ENCODE data around the gene SLC25A34.

The SLC25A34 gene

DNA sequence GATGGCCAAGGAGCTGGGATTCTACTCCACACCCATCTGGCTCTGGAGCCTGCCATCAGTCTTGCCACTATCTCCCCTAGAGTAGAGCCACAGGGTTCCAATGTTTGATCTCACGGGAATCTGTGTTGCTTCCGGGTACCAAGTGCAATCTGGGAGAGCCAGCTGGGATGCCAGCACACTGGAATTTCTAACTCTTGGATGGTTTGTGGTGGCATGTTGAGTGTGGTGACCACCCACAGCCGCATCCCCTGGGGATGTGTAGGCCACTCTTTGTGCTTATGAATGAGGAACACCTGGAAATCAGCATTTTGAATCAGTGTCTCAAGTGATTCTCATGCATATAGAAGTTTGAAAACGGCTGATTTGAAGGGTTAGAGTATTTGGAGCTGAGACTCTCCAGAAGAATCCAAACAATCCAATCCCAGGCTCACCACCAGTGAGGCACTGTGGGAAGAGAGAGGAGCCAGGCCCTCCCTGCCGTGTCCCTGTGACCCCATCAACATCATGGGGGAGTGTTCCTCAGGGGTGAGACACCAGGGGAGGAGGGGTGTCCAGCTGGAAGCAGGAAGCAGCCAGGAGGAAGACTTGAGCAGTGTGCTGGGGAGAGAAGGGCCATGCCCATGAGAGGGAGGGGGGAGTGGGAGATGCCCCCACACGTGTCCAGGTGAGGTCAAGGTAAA, 35.9 kb downstream of the SLC25A34 start:
- no peak for DNase-seq (ENCODE audit: low spot score)
- TF ChIP-seq, protein P1, sequence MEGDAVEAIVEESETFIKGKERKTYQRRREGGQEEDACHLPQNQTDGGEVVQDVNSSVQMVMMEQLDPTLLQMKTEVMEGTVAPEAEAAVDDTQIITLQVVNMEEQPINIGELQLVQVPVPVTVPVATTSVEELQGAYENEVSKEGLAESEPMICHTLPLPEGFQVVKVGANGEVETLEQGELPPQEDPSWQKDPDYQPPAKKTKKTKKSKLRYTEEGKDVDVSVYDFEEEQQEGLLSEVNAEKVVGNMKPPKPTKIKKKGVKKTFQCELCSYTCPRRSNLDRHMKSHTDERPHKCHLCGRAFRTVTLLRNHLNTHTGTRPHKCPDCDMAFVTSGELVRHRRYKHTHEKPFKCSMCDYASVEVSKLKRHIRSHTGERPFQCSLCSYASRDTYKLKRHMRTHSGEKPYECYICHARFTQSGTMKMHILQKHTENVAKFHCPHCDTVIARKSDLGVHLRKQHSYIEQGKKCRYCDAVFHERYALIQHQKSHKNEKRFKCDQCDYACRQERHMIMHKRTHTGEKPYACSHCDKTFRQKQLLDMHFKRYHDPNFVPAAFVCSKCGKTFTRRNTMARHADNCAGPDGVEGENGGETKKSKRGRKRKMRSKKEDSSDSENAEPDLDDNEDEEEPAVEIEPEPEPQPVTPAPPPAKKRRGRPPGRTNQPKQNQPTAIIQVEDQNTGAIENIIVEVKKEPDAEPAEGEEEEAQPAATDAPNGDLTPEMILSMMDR (IDR thresholded peaks at IDR 0.05), result no peak
- Histone ChIP-seq H3K27ac (peak overlapping the region in 1 of 2 donors; percentile 60), H3K4me3 (no peak overlapping the region)

DNA sequence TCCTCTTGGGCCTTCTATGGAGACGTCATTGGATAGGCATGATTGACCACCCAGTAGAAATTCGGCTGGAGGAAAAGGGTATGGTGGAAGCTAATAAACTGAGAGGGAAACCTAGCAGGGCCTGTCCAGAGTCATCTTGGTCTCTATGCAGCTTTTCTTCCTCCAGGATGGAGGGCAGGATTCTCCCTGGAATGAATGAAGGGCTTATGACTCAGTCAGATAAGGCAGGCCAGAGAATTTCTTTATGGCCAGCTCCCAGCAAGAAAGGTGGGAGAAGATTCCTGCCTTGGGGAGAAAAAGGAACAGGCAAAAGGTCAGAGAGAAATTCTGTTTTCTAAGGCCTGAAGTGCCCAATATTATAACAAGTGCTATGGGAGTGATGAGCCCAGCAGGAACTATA, 39.6 kb downstream of the SLC25A34 start:
- DNase-seq (ENCODE audit: low spot score), result no peak
- Histone ChIP-seq H3K4me3 (no peak overlapping the region), H3K27ac (peak overlapping the region in 1 of 2 donors; percentile 3)
- TF ChIP-seq, protein P1 (IDR thresholded peaks at IDR 0.05), result no peak

DNA sequence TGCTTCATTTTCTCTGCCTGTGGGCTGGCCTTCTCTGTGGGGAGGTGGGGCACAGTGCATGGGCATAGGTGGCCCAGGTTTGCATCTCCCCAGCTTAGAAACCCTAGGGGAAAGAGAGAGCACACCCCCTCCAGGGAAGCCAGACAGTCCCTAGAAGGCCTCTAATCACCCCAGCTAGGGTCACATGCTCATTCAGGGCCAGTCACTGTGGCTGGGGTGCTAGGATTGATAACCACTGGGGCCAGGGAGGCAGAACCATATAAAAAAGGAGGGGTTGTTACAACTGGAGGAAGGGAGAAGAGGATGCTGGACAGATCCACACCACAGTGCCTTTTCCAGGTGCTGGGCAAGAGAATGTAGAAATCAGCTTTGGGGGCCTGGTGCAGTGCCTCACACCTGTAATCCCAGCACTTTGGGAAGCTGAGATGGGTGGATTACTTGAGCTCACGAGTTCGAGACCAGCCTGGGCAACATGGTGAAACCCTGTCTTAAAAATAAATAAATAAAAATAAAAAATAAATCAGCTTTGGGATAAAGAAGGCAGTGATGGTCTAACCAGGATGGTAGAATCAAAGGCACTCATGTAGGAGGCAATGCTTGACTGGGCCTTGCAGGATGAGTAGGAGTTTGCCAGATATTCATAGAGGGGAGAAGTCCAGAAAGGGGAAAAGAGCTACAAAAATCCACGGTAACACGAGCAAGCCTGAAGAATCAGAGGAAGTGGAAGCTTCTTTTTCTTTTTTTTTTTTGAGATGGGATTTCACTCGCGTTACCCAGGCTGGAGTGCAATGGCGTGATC, 42.0 kb downstream of the SLC25A34 start:
- no peak overlapping the region for H3K4me3 ChIP-seq
- TF ChIP-seq, protein P1 (IDR thresholded peaks at IDR 0.05), result no peak
- no peak overlapping the region for H3K27ac ChIP-seq
- no peak for DNase-seq (ENCODE audit: low spot score)

DNA sequence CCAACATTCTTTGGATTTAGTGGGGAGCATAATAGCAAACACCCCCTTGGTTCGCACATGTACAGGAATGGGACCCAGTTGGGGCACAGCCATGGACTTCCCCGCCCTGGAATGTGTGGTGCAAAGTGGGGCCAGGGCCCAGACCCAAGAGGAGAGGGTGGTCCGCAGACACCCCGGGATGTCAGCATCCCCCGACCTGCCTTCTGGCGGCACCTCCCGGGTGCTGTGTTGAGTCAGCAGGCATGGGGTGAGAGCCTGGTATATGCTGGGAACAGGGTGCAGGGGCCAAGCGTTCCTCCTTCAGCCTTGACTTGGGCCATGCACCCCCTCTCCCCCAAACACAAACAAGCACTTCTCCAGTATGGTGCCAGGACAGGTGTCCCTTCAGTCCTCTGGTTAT, 49.6 kb downstream of the SLC25A34 start:
- TF ChIP-seq, protein P1 (IDR thresholded peaks at IDR 0.05), result no peak
- H3K27ac ChIP-seq, result peak overlapping the region; percentile 67 to 77
- no peak overlapping the region for H3K4me3 ChIP-seq
- DNase-seq (ENCODE audit: low spot score), result no peak

DNA sequence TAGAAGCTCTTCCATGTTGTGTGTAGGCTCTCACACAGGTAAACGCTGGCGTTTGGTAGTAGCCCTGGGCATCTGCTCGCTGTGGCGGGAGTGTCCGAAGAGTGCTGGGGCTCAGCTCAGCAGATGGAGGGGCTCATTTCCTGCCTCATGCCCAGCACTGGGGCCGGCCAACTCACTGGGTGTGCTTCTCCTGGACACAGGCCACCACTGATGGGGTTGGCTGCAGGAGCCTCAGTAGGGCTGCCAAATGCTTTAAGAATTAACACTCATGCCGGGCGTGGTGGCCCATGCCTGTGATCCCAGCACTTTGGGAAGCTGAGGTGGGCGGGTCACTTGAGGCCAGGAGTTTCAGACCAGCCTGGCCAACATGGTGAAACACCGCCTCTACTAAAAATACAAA, 50.5 kb downstream of the SLC25A34 start:
- H3K27ac ChIP-seq, result peak overlapping the region; percentile 67 to 77
- TF ChIP-seq, protein P1 (IDR thresholded peaks at IDR 0.05), result no peak
- no peak for DNase-seq (ENCODE audit: low spot score)
- no peak overlapping the region for H3K4me3 ChIP-seq

DNA sequence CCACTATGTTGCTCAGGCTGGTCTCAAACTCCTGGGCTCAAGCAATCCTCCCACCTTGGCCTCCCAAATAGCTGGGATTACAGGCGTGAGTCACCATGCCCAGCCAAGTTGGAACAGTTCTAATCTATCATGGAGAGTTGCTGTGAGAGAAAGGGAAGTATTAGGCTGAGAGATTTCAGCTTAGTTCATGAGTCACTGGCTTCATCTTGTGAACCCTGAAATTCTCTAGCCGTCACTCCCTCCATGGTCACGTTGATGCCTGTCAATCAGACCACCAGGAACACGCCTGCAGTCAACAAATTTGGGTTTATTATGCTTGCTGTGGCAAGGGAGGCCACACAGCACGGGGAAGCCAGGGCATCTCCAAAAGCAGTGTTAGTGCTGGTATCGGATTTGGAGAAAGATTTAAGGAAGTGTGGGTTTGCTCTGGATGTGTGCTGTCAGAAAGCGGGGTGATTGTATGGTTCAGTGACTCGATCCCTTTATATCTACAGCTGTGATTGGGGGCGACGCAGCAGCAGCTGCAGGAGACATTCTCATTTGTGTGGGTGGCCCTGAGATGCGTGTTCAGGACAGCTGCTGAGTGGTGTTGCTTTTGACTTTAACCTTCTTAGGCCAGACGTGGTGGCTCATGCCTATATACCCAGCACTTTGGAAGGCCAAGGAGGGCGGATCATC, 52.7 kb downstream of the SLC25A34 start:
- Histone ChIP-seq H3K4me3 (no peak overlapping the region), H3K27ac (peak overlapping the region; percentile 66 to 79)
- TF ChIP-seq, protein P1 (IDR thresholded peaks at IDR 0.05), result no peak
- DNase-seq (ENCODE audit: low spot score), result no peak

Data from coronary artery (tissue), 2 donors.